Colonic mucosa (tissue), 4 donors: ENCODE data around the gene RIMBP2. TPM values are rescaled to one million over a fixed set of nuclear protein-coding genes. Genes with fewer than 3 reads are reported as not detected.

Experiments used
- DNase-seq: peaks from one replicate; pipeline ENCODE4 v3.0.0-alpha.2; 2020
- H3K27ac ChIP-seq: fragments of 200-600 bp; one replicate; pipeline ENCODE4 v1.8.0; 2021
- H3K27me3 ChIP-seq: fragments of 200-600 bp; one replicate; pipeline ENCODE4 v1.8.0; 2021
- H3K36me3 ChIP-seq: fragments of 200-600 bp; one replicate; pipeline ENCODE4 v1.8.0; 2021
- H3K4me1 ChIP-seq: fragments of 200-600 bp; one replicate; pipeline ENCODE4 v1.8.0; 2021; ENCODE audit warnings: mild to moderate bottlenecking
- H3K4me3 ChIP-seq: fragments of 200-600 bp; one replicate; pipeline ENCODE4 v1.8.0; 2021
- H3K9ac ChIP-seq, 2 donors: one replicate each; pipeline ENCODE4 v1.7.0; 2013; ENCODE audit warnings: control low read depth in 2 of 2, low read depth in 2 of 2, low read length in 2 of 2
- H3K9me3 ChIP-seq: fragments of 200-600 bp; one replicate; pipeline ENCODE4 v1.8.0; 2021
- intact Hi-C: fragments of 100-400 bp; cut with DNase I; formaldehyde crosslinking; loops from one replicate; pipeline ENCODE4 v1.14.1; 2022
- total RNA-seq, 2 donors: library from RNA; stranded (reverse); fragmentation: NEBNext Ultra II Directional in 1 of 2; extraction: Animal tissue kit (Norgen Biotek cat#: 25700) in 1 of 2; gene quantifications; one replicate each; pipeline ENCODE4 v1.2.1, GENCODE V29; 2021
- TF ChIP-seq, protein P1 (sequence below): fragments of 200-600 bp; IDR thresholded peaks from one replicate; pipeline ENCODE4 v1.8.0; 2022; ENCODE audit warnings: antibody characterized with exemption, mild to moderate bottlenecking
- donor health status: healthy.
- donor health status: DM: no; HTN: no; CAD: no.
- donor health status: DM: no; HTN: no; CAD: no.

RIMBP2 gene
- total RNA-seq, 2 donors from 2014 or later: 4.8 to 5.6 TPM

DNA sequence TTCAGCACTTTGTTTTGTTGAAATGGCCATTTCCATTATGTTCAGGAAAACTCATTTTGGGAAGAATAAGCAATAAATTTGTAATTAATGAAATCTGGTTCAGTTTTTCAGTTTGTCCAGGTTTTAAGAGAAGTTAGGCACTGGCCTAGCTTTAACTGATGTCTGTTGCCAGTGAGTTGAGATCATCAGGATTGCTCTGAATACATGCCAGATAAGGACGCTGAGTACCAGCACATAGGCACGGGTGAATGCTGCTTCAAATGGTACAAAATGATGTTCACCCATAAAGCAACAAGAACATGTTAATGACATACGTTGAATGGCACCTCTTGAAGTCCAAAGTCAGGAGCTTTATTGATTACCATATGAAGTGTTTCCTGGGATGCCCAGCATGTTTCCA is 331.9 kb downstream of the RIMBP2 start:
- Histone ChIP-seq H3K9ac (no peak overlapping the region), H3K27me3 (no peaks in the 10 kb centered on the region), H3K4me3 (no peak overlapping the region), H3K4me1 (no peaks in the 10 kb centered on the region), H3K36me3 (no peaks in the 10 kb centered on the region), H3K27ac (no peak overlapping the region), H3K9me3 (no peaks in the 10 kb centered on the region)
- TF ChIP-seq, protein P1, sequence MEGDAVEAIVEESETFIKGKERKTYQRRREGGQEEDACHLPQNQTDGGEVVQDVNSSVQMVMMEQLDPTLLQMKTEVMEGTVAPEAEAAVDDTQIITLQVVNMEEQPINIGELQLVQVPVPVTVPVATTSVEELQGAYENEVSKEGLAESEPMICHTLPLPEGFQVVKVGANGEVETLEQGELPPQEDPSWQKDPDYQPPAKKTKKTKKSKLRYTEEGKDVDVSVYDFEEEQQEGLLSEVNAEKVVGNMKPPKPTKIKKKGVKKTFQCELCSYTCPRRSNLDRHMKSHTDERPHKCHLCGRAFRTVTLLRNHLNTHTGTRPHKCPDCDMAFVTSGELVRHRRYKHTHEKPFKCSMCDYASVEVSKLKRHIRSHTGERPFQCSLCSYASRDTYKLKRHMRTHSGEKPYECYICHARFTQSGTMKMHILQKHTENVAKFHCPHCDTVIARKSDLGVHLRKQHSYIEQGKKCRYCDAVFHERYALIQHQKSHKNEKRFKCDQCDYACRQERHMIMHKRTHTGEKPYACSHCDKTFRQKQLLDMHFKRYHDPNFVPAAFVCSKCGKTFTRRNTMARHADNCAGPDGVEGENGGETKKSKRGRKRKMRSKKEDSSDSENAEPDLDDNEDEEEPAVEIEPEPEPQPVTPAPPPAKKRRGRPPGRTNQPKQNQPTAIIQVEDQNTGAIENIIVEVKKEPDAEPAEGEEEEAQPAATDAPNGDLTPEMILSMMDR: no peak
- no peak for DNase-seq
- intact Hi-C loops: no loop called here

DNA sequence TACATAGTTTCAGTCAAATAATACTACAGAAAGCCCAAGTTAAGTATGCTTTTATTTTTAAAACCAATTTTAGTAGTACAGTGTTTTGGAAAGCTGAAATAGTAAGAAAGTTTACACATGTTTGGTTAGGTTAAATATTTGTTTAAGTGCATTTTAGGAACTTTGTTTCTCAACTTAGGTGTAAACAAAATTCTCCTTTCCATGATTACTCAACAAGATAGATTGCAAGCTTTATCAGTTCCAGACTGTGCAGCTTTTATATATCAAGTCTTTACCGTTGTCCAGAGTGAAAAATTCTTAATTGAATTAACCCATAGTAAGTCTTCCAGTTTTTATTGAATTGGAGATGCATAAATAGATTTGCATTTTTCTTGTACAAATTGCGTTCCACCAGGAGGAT is 333.3 kb downstream of the RIMBP2 start:
- no peak overlapping the region for H3K4me3 ChIP-seq
- H3K9ac ChIP-seq: no peak overlapping the region
- intact Hi-C loops: no loop called here
- H3K36me3 ChIP-seq: no peaks in the 10 kb centered on the region
- H3K9me3 ChIP-seq: no peaks in the 10 kb centered on the region
- H3K27me3 ChIP-seq: no peaks in the 10 kb centered on the region
- H3K4me1 ChIP-seq: no peaks in the 10 kb centered on the region
- DNase-seq: no peak
- H3K27ac ChIP-seq: no peak overlapping the region
- TF ChIP-seq, protein P1: no peak

DNA sequence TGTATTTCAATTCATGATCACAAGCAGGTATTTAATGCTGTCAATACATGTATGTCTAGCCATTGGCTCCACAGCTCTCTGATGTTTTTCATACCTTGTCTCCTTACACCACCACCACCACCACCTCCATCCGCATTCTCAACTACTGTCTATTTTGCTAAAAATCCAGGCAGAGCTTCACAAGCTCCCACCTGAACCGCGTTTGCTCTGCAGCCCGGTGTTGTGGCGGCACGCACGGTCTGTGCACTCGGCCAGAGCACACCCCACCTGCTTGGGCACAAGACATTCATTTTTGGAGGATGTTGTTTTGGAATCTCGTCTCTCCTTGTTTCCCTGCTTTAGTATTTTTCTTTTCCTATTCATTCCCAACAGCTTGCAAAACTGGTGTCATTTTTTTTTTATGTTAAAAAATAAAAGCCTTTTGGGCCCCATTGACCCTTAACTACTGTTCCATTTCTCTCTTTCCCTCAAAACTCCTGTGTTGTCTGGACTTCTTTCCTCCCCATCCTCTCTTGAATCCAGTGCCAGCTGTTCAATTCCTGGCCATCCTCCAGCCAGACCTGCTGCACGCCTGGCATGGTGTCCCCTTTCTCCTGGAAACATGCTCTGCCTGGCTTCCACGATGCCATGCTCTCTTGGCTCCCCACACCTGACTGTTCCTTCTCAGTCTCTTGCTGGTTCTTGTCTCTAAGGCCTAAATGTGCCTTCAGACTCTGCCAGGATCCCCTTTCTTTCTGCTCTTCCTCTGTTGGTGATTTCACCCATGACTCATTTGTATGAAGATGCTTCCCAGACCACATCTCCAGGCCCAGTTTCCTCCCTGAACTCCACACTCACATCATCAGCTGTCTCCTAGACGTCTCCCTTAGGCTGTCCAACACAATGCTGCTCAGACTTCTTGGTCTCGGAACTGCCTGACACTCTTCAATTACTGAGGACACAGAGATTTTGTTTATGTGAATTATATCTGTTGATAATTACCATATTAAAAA is 340.5 kb downstream of the RIMBP2 start:
- Histone ChIP-seq H3K27me3 (no peaks in the 10 kb centered on the region), H3K9me3 (no peaks in the 10 kb centered on the region)

DNA sequence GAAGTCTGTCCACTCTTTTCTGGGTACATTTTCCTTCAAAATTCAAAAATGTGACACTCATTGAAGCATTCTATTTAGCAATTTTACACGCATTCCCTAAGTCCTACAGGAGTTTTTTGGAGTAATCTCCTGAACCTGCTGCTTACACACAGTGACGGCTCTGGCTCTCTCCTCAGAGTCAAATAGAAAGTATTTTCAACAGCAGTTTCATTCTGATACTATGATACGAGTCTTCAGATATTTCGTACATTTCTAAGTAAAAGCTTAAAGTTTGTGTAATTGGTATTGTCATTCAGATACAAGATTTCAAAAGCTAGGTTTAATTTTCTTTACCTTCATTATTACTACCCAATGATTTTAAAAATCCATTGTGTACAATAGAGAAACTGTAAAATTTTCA is 342.0 kb downstream of the RIMBP2 start:
- no peaks in the 10 kb centered on the region for H3K4me1 ChIP-seq
- no peaks in the 10 kb centered on the region for H3K9me3 ChIP-seq
- H3K9ac ChIP-seq: no peak overlapping the region
- H3K27ac ChIP-seq: no peak overlapping the region
- H3K27me3 ChIP-seq: no peaks in the 10 kb centered on the region
- DNase-seq: no peak
- H3K36me3 ChIP-seq: no peaks in the 10 kb centered on the region
- intact Hi-C loops: no loop called here
- H3K4me3 ChIP-seq: no peak overlapping the region
- TF ChIP-seq, protein P1: no peak

More for the DNA sequence above, 340.5 kb downstream of the RIMBP2 start:
- DNase-seq: no peak
- Histone ChIP-seq H3K4me1 (no peaks in the 10 kb centered on the region), H3K27ac (no peak overlapping the region), H3K36me3 (no peaks in the 10 kb centered on the region), H3K9ac (no peak overlapping the region), H3K4me3 (no peak overlapping the region)
- intact Hi-C loops: no loop called here
- TF ChIP-seq, protein P1: no peak

DNA sequence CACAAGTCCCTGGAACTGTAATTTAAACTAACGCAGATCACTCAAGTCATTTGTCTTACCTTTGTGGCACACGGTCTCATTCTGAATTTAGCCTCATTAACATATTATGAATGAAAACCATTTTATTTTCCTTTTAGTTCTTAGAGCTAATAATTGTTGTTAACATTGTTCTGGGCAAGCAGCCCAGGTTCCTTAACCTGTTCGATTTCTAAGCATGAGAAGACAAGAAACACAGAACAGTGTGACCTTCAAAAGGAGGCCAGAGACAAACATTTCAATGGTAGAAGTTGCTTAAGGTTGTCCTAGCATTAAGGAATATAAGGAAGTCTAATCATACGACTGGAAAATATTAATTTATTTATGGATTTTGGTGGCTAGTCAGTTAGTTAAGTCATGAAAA is 343.2 kb downstream of the RIMBP2 start:
- H3K9me3 ChIP-seq: no peaks in the 10 kb centered on the region
- no peaks in the 10 kb centered on the region for H3K36me3 ChIP-seq
- H3K27ac ChIP-seq: no peak overlapping the region
- intact Hi-C loops: no loop called here
- H3K9ac ChIP-seq: no peak overlapping the region
- no peak overlapping the region for H3K4me3 ChIP-seq
- H3K27me3 ChIP-seq: no peaks in the 10 kb centered on the region
- H3K4me1 ChIP-seq: no peaks in the 10 kb centered on the region
- DNase-seq: no peak
- TF ChIP-seq, protein P1: no peak
